SK-N-SH (cell line): ENCODE data around the gene ARHGAP15. TPM values are rescaled to one million over a fixed set of nuclear protein-coding genes. Genes with fewer than 3 reads are reported as not detected.

ENCODE experiments used
- CTCF ChIA-PET: fragments of 300-600, 350-600 bp; formaldehyde crosslinking; extraction: SDS; loops from one replicate; lab custom pipeline; 2021; lab: Yijun Ruan, JAX
- POLR2A ChIA-PET: fragments of 350-600 bp; sonication (Branson Sonifier 250); formaldehyde crosslinking; extraction: SDS; loops from one replicate; lab custom pipeline; 2020; ENCODE audit warnings: antibody characterized with exemption, inconsistent platforms; lab: Yijun Ruan, JAX
- DNase-seq: peaks from one replicate; pipeline ENCODE4 v3.0.0; 2012
- H2AFZ ChIP-seq: fragments of 200-600 bp; sonication (generic); 2 replicates; pipeline ENCODE4 v1.8.1; 2016; ENCODE audit warnings: antibody characterized with exemption, mild to moderate bottlenecking, low read depth
- H3F3A ChIP-seq: fragments of 200-600 bp; sonication (generic); replicated peaks from 2 replicates; pipeline ENCODE3; 2016; ENCODE audit warnings: antibody characterized with exemption, mild to moderate bottlenecking; ENCODE audit not compliant: insufficient read depth
- H3K27ac ChIP-seq, 2 experiments: fragments of 200-500 bp in 1 of 2; fragments of 200-600 bp in 1 of 2; sonication (Bioruptor generic) in 1 of 2; sonication (generic), shearing (Covaris generic) in 1 of 2; 2 replicates each; pipeline versions ENCODE4 v1.5.1 to v1.6.1; 2014 to 2016; ENCODE audit warnings: low read depth in 2 of 2, inconsistent platforms in 1 of 2, low read length in 1 of 2, mild to moderate bottlenecking in 1 of 2, mixed read lengths in 1 of 2
- H3K27me3 ChIP-seq: fragments of 200-600 bp; sonication (generic), shearing (Covaris generic); 2 replicates; pipeline ENCODE4 v1.6.1; 2016; ENCODE audit warnings: mixed run types; ENCODE audit not compliant: insufficient read depth
- H3K36me3 ChIP-seq, 2 experiments: fragments of 200-500 bp in 1 of 2; fragments of 200-600 bp in 1 of 2; sonication (Bioruptor generic) in 1 of 2; sonication (generic) in 1 of 2; replicated peaks in 1 of 2; 2 replicates each; pipeline versions ENCODE3 to v1.5.1; 2014 to 2016; ENCODE audit warnings: low read length in 1 of 2, mild to moderate bottlenecking in 1 of 2; ENCODE audit not compliant: insufficient read depth in 2 of 2, control insufficient read depth in 1 of 2
- H3K4me1 ChIP-seq, 2 experiments: fragments of 200-500 bp in 1 of 2; fragments of 200-600 bp in 1 of 2; sonication (Bioruptor generic) in 1 of 2; sonication (generic), shearing (Covaris generic) in 1 of 2; 2 replicates each; pipeline versions ENCODE4 v1.5.1 to v1.6.1; 2014 to 2016; ENCODE audit warnings: low read depth in 1 of 2, low read length in 1 of 2, mixed run types in 1 of 2; ENCODE audit not compliant: insufficient read depth in 2 of 2, control insufficient read depth in 1 of 2
- H3K4me2 ChIP-seq: fragments of 200-600 bp; sonication (generic), shearing (Covaris generic); 2 replicates; pipeline ENCODE4 v1.6.1; 2017; ENCODE audit warnings: mixed run types
- H3K4me3 ChIP-seq, 2 experiments: fragments of 200-500 bp in 1 of 2; fragments of 200-600 bp in 1 of 2; sonication (Bioruptor generic) in 1 of 2; sonication (generic), shearing (Covaris generic) in 1 of 2; 2 replicates each; pipeline versions ENCODE4 v1.5.1 to v1.8.1; 2014 to 2016; ENCODE audit warnings: low read depth in 2 of 2, inconsistent platforms in 1 of 2, low read length in 1 of 2, mild to moderate bottlenecking in 1 of 2, mixed read lengths in 1 of 2, moderate library complexity in 1 of 2
- H3K79me2 ChIP-seq: fragments of 200-600 bp; sonication (generic); 2 replicates; pipeline ENCODE4 v1.8.1; 2017; ENCODE audit warnings: mild to moderate bottlenecking; ENCODE audit not compliant: insufficient read depth
- H3K9ac ChIP-seq: fragments of 200-600 bp; sonication (generic); 2 replicates; pipeline ENCODE4 v1.6.1; 2017; ENCODE audit warnings: mixed run types
- H3K9me2 ChIP-seq: fragments of 200-600 bp; sonication (generic); 2 replicates; pipeline ENCODE4 v1.6.1; 2017; ENCODE audit warnings: mixed run types
- H3K9me3 ChIP-seq: fragments of 200-600 bp; sonication (generic); 2 replicates; pipeline ENCODE4 v1.6.1; 2017; ENCODE audit warnings: mixed run types, mild to moderate bottlenecking, moderate library complexity
- H4K20me1 ChIP-seq: fragments of 200-600 bp; sonication (generic); 2 replicates; pipeline ENCODE4 v1.6.1; 2017; ENCODE audit warnings: mild to moderate bottlenecking, mixed run types; ENCODE audit not compliant: insufficient read depth
- CTCF ChIP-seq: fragments of 200-600 bp; sonication (generic); IDR thresholded peaks from 2 replicates; pipeline ENCODE4 v1.6.1; 2017; ENCODE audit warnings: antibody characterized with exemption, mild to moderate bottlenecking, moderate library complexity
- MEF2A ChIP-seq: IDR thresholded peaks from 2 replicates; pipeline ENCODE4 v1.4.0; 2012; ENCODE audit warnings: low read depth, borderline replicate concordance
- RAD21 ChIP-seq: IDR thresholded peaks from 2 replicates; pipeline ENCODE4 v1.6.1; 2012; ENCODE audit warnings: mild to moderate bottlenecking, low read length
- REST ChIP-seq: IDR thresholded peaks from 2 replicates; pipeline ENCODE4 v1.6.1; 2012; ENCODE audit warnings: mild to moderate bottlenecking, low read depth, low read length, moderate library complexity
- RXRA ChIP-seq: IDR thresholded peaks from 2 replicates; pipeline ENCODE4 v1.4.0; 2012; ENCODE audit warnings: low read depth, mild to moderate bottlenecking, borderline replicate concordance
- SMC3 ChIP-seq: IDR thresholded peaks from 2 replicates; pipeline ENCODE4 v1.6.1; 2012; ENCODE audit warnings: low read depth, low read length, improper control_type of control experiment
- ZBTB33 ChIP-seq: IDR thresholded peaks from 2 replicates; pipeline ENCODE4 v1.4.0; 2012; ENCODE audit warnings: low read depth, borderline replicate concordance
- WGBS: methylation state at CpG from one replicate; pipeline ENCODE4 v1.1.6; 2017; ENCODE audit warnings: low lambda C conversion rate; 5-methylcytosine and 5-hydroxymethylcytosine counted together
- polyA plus RNA-seq, 3 experiments: library from polyadenylated mRNA; depleted of rRNA; stranded (reverse); fragments of >200 nt; gene quantifications; 2 replicates each; pipeline ENCODE4 v1.2.3, GENCODE V29; 2012

ARHGAP15 gene
- polyA plus RNA-seq, 1 of the 3 experiments (the other 2 are of a cell fraction), result not detected

GRCh38 chr2:143110758-143111428 is 18.3 kb upstream of the ARHGAP15 start:
- Histone ChIP-seq H3K9ac (no peak overlapping the region), H3K27ac (no peak overlapping the region)

More at GRCh38 chr2:143110758-143111428, 18.3 kb upstream of the ARHGAP15 start:
- 35% methylated on average over 6 of the region's 6 CpGs for WGBS
- H4K20me1 ChIP-seq, result no peaks in the 10 kb centered on the region
- H2AFZ ChIP-seq, result no peak overlapping the region
- H3K27me3 ChIP-seq, result no peaks in the 10 kb centered on the region
- TF ChIP-seq SMC3, result peak; percentile 59
- no peak for TF ChIP-seq REST
- peak; percentile 83 for TF ChIP-seq CTCF
- peak; percentile 75 for TF ChIP-seq RAD21
- no peak for TF ChIP-seq RXRA
- TF ChIP-seq MEF2A, result no peak
- TF ChIP-seq ZBTB33, result no peak
- ChIA-PET POLR2A (no interaction called here), CTCF (interaction anchor here (0.7 to 3.9 kb wide), 29 partner anchors 11 to 227 kb away, joined by 3 to 27 read pairs (median 5); partner anchors contain the start of gene ARHGAP15)
- H3K79me2 ChIP-seq, result no peaks in the 10 kb centered on the region
- no peak overlapping the region for H3K4me2 ChIP-seq
- H3K36me3 ChIP-seq, result no peaks in the 10 kb centered on the region
- no peaks in the 10 kb centered on the region; the same call in 1 of the 2 replicates for H3K9me2 ChIP-seq
- H3F3A ChIP-seq, result no peaks in the 10 kb centered on the region
- no peaks in the 10 kb centered on the region for H3K9me3 ChIP-seq
- DNase-seq, result peak; percentile 38
- H3K4me1 ChIP-seq, result no peaks in the 10 kb centered on the region
- H3K4me3 ChIP-seq, result no peak overlapping the region; a peak in 1 of 4 replicates
